ENCODE data around the gene PSMA6. TPM values are rescaled to one million over a fixed set of nuclear protein-coding genes. Genes with fewer than 3 reads are reported as not detected.

Gene PSMA6
- total and polyA plus RNA-seq, 4 donors = 87.5 to 151 (median 98.8) TPM

DNA sequence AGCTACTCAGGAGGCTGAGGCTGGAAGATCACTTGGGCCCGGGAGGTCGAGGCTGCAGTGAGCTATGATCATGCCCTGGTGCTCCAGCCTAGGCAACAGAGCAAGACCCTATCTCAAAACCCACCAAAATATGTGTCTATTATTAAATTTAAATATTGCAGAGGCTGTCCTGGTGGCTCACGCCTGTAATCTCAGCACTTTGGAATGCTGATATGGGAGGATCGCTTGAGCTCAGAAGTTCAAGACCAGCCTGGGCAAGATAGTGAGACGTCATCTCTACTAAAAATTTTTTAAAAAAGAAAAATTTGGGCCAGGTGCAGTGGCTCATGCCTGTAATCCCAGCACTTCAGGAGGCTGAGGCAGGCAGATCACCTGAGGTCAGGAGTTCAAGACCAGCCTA lies 13.9 kb downstream of the PSMA6 start:
- Histone ChIP-seq H3K4me1 (ENCODE audit: control insufficient read depth in 4 of 4, insufficient read depth in 4 of 4, low read length in 3 of 4) (peaks cover 0 to 7% (median 6%) of the 10 kb centered on the region in 4 donors), H3K27me3 (ENCODE audit: control insufficient read depth in 4 of 4, insufficient read depth in 4 of 4, low read length in 3 of 4) (no peaks in the 10 kb centered on the region)
- TF ChIP-seq FOXA1 (IDR thresholded peaks at IDR 0.05) (no peak), JUND (IDR thresholded peaks at IDR 0.05) (no peak), RXRA (IDR thresholded peaks at IDR 0.05) (no peak), HNF4G (IDR thresholded peaks at IDR 0.05) (no peak), SP1 (IDR thresholded peaks at IDR 0.05) (no peak), EGR1 (IDR thresholded peaks at IDR 0.05; ENCODE audit: low read depth in 2 of 2) (no peak), RAD21 (IDR thresholded peaks at IDR 0.05) (no peak)
- TF ChIP-seq, protein P1, sequence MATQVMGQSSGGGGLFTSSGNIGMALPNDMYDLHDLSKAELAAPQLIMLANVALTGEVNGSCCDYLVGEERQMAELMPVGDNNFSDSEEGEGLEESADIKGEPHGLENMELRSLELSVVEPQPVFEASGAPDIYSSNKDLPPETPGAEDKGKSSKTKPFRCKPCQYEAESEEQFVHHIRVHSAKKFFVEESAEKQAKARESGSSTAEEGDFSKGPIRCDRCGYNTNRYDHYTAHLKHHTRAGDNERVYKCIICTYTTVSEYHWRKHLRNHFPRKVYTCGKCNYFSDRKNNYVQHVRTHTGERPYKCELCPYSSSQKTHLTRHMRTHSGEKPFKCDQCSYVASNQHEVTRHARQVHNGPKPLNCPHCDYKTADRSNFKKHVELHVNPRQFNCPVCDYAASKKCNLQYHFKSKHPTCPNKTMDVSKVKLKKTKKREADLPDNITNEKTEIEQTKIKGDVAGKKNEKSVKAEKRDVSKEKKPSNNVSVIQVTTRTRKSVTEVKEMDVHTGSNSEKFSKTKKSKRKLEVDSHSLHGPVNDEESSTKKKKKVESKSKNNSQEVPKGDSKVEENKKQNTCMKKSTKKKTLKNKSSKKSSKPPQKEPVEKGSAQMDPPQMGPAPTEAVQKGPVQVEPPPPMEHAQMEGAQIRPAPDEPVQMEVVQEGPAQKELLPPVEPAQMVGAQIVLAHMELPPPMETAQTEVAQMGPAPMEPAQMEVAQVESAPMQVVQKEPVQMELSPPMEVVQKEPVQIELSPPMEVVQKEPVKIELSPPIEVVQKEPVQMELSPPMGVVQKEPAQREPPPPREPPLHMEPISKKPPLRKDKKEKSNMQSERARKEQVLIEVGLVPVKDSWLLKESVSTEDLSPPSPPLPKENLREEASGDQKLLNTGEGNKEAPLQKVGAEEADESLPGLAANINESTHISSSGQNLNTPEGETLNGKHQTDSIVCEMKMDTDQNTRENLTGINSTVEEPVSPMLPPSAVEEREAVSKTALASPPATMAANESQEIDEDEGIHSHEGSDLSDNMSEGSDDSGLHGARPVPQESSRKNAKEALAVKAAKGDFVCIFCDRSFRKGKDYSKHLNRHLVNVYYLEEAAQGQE (IDR thresholded peaks at IDR 0.05) = no peak
- TF ChIP-seq, protein P2, sequence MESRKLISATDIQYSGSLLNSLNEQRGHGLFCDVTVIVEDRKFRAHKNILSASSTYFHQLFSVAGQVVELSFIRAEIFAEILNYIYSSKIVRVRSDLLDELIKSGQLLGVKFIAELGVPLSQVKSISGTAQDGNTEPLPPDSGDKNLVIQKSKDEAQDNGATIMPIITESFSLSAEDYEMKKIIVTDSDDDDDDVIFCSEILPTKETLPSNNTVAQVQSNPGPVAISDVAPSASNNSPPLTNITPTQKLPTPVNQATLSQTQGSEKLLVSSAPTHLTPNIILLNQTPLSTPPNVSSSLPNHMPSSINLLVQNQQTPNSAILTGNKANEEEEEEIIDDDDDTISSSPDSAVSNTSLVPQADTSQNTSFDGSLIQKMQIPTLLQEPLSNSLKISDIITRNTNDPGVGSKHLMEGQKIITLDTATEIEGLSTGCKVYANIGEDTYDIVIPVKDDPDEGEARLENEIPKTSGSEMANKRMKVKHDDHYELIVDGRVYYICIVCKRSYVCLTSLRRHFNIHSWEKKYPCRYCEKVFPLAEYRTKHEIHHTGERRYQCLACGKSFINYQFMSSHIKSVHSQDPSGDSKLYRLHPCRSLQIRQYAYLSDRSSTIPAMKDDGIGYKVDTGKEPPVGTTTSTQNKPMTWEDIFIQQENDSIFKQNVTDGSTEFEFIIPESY (IDR thresholded peaks at IDR 0.05) = no peak
- TF ChIP-seq, protein P3, sequence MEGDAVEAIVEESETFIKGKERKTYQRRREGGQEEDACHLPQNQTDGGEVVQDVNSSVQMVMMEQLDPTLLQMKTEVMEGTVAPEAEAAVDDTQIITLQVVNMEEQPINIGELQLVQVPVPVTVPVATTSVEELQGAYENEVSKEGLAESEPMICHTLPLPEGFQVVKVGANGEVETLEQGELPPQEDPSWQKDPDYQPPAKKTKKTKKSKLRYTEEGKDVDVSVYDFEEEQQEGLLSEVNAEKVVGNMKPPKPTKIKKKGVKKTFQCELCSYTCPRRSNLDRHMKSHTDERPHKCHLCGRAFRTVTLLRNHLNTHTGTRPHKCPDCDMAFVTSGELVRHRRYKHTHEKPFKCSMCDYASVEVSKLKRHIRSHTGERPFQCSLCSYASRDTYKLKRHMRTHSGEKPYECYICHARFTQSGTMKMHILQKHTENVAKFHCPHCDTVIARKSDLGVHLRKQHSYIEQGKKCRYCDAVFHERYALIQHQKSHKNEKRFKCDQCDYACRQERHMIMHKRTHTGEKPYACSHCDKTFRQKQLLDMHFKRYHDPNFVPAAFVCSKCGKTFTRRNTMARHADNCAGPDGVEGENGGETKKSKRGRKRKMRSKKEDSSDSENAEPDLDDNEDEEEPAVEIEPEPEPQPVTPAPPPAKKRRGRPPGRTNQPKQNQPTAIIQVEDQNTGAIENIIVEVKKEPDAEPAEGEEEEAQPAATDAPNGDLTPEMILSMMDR (IDR thresholded peaks at IDR 0.05; ENCODE audit: low read depth, low read length, missing input control) = no peak

DNA sequence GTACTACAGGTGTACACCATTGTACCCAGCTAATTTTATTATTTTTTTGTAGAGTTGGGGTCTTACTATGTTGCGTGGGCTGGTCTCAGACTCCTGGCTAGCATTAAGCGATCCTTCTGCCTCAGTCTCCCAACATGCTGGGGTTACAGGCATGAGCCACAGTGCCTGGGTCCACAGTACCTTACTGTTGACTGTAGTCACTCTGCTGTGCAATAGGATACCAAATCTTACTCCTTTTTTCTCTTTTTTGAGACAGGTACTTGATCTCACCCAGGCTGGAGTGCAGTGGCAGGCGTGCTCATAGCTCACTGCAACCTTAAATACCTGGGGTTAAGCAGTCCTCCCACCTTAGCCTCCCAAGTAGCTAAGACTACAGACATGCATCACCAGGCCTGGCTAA lies 25.6 kb downstream of the PSMA6 start:
- Histone ChIP-seq H3K4me3 (ENCODE audit: low read depth in 1 of 3, low read length in 3 of 3) (no peak overlapping the region), H3K36me3 (ENCODE audit: control insufficient read depth in 4 of 4, insufficient read depth in 3 of 4, low read depth in 1 of 4, low read length in 3 of 4) (peaks cover 5 to 42% (median 32%) of the 10 kb centered on the region in 4 donors), H3K9ac (ENCODE audit: low read depth in 1 of 2, low read length in 2 of 2) (no peak overlapping the region), H3K9me3 (ENCODE audit: control insufficient read depth in 4 of 4, low read length in 3 of 4) (no peaks in the 10 kb centered on the region), H3K27ac (ENCODE audit: low read depth in 1 of 2, low read length in 2 of 2) (no peak overlapping the region), H3K4me1 (ENCODE audit: control insufficient read depth in 4 of 4, insufficient read depth in 4 of 4, low read length in 3 of 4) (no peaks in the 10 kb centered on the region), H3K27me3 (ENCODE audit: control insufficient read depth in 4 of 4, insufficient read depth in 4 of 4, low read length in 3 of 4) (no peaks in the 10 kb centered on the region)
- 97% methylated on average over 3 of the region's 3 CpGs for WGBS
- TF ChIP-seq YY1 (IDR thresholded peaks at IDR 0.05) (no peak), FOXA2 (IDR thresholded peaks at IDR 0.05) (no peak), FOXA1 (IDR thresholded peaks at IDR 0.05) (no peak), NR2F2 (IDR thresholded peaks at IDR 0.05) (no peak), HNF4G (IDR thresholded peaks at IDR 0.05) (no peak), RAD21 (IDR thresholded peaks at IDR 0.05) (no peak), GABPA (IDR thresholded peaks at IDR 0.05 in 1 of 2, conservative IDR thresholded peaks at IDR 0.05 in 1 of 2) (no peak), HNF4A (conservative IDR thresholded peaks at IDR 0.05) (no peak), EGR1 (IDR thresholded peaks at IDR 0.05; ENCODE audit: low read depth in 2 of 2) (no peak), ATF3 (IDR thresholded peaks at IDR 0.05) (no peak), JUND (IDR thresholded peaks at IDR 0.05) (no peak), SP1 (IDR thresholded peaks at IDR 0.05) (no peak)
- TF ChIP-seq, protein P2 (IDR thresholded peaks at IDR 0.05) = no peak
- TF ChIP-seq, protein P1 (IDR thresholded peaks at IDR 0.05) = no peak
- no peak for DNase-seq (ENCODE audit: low spot score)

More for the DNA sequence above, 13.9 kb downstream of the PSMA6 start:
- WGBS = 95% methylated on average over 5 of the region's 5 CpGs
- H3K9ac ChIP-seq (ENCODE audit: low read depth in 1 of 2, low read length in 2 of 2) = no peak overlapping the region
- no peak for DNase-seq (ENCODE audit: low spot score)
- H3K9me3 ChIP-seq (ENCODE audit: control insufficient read depth in 4 of 4, low read length in 3 of 4) = no peaks in the 10 kb centered on the region
- no peak overlapping the region for H3K4me3 ChIP-seq (ENCODE audit: low read depth in 1 of 3, low read length in 3 of 3)
- no peak overlapping the region for H3K27ac ChIP-seq (ENCODE audit: low read depth in 1 of 2, low read length in 2 of 2)
- peaks cover 6 to 21% (median 18%) of the 10 kb centered on the region in 4 donors for H3K36me3 ChIP-seq (ENCODE audit: control insufficient read depth in 4 of 4, insufficient read depth in 3 of 4, low read depth in 1 of 4, low read length in 3 of 4)
